NCI-H526 (cell line): ENCODE results near the gene NRSN2.

Experiments used
- DNase-seq, 2 experiments: peaks; one replicate each; lab custom pipeline; 2025; lab: John Stamatoyannopoulos, UW

NRSN2 gene, protein sequence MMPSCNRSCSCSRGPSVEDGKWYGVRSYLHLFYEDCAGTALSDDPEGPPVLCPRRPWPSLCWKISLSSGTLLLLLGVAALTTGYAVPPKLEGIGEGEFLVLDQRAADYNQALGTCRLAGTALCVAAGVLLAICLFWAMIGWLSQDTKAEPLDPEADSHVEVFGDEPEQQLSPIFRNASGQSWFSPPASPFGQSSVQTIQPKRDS

GRCh38 chr20:346640-347316 lies at the start of gene NRSN2:
Gene NRSN2, plus strand, starts transcription at chr20:347111. Its CDS starts 2,533 bp downstream, at chr20:349644.
- peak; percentile 67 to 83 for DNase-seq

DNA sequence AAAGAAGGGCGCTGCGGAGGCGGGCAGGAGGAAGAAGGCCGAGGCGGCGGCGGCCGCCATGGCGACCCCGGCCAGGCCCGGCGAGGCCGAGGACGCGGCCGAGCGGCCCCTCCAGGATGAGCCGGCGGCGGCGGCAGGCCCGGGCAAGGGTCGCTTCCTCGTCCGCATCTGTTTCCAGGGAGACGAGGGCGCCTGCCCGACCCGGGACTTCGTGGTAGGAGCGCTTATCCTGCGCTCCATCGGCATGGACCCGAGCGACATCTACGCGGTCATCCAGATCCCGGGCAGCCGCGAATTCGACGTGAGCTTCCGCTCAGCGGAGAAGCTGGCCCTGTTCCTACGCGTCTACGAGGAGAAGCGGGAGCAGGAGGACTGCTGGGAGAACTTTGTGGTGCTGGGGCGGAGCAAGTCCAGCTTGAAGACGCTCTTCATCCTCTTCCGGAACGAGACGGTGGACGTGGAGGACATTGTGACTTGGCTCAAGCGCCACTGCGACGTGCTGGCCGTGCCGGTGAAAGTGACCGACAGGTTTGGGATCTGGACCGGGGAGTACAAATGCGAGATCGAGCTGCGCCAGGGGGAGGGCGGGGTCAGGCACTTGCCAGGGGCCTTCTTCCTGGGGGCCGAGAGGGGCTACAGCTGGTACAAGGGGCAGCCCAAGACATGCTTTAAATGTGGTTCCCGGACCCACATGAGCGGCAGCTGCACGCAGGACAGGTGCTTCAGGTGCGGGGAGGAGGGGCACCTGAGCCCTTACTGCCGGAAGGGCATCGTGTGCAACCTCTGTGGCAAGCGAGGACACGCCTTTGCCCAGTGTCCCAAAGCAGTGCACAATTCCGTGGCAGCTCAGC lies 48.8 kb upstream of the NRSN2 start:
- peak; percentile 69 to 89 for DNase-seq

- DNase-seq, result no peak
These were observed 48.0 kb upstream of the NRSN2 start for GRCh38 chr20:298776-299391.

DNA sequence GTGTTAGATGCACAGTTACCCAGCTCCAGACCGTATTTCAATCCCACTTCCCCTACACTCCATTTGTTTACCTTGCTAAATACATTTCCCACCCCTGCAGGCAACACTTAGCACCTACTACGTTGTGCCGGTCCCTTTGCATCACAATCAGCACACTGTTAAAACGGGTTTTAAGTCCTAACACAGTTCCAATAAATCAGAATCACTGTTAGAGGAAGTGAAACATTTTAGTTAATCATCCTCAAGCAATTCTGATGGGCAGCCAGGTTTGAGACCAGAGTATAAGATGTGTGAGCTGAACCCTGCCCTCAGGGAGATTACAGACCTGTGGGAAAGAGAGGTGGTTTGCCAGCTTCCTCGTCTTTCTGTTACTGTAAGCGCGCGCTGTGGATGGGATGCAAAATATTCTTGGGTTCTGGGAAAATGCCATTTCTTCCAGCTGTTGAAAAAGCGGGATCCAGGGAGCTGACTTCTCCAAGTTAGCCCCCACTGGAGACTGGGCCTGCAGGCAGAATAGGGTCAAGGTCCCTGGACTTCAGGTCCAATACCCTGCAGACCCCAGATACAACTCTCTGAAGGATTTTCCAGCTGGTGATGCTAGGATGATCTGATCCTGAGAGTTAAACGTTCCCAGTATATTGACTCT lies 46.4 kb upstream of the NRSN2 start:
- DNase-seq, result no peak

- no peak for DNase-seq
These were observed 44.7 kb upstream of the NRSN2 start for GRCh38 chr20:301886-302848.

- DNase-seq, result no peak
These were observed 41.2 kb upstream of the NRSN2 start for GRCh38 chr20:305745-306144.

DNA sequence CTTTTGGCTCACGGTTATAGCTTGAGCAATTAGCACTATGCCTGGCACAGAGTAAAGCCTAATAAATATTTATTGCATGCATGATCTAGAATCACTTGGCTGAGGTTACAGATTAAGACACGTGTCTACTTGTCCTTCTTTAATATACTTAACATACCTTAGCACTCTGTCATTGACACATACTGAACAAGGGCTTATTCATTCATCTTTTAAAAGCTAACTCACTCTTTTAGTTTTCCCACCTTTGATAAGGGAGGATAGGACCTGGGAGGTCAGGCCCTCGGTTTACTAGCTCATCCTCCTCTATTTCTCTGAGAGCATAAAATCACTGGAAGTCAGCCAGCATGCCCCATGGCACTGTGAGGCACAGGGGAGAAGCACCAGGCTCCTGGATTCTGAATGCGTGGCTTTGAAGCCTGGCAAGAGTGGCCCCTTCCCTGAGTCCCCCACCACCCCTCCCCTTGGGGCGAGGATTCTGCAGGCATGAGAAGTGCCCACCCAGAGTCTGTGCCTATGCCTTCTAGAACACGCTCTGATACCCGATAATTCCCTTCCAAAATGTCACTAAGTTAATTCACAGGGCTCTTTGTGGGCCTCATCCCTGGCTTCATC lies 38.4 kb upstream of the NRSN2 start:
- DNase-seq, result no peak

GRCh38 chr20:309306-309840 lies 37.5 kb upstream of the NRSN2 start:
- no peak for DNase-seq

GRCh38 chr20:309841-310644 lies 36.9 kb upstream of the NRSN2 start:
- peak; percentile 93 to 98 for DNase-seq

GRCh38 chr20:310645-311044 lies 36.3 kb upstream of the NRSN2 start:
- DNase-seq, result no peak

DNA sequence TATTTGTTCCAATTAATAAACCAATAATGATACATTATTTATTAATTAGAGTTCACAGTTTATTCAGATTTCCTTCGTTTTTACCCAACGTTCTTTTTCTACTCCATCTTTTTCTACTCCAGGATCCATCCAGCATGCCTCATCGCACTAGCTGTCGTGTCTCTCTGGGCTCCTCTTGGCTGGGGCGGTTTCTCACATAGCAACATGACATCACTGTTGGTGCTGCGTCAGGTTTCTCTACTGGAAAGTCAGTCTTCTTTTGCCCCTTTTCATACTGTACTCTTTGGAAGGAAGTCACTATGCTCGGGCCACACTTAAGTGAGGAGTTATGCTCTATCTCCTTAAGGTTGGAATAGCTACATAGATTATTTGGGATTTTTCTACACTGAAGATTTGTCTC lies 35.3 kb upstream of the NRSN2 start:
- DNase-seq, result no peak

DNA sequence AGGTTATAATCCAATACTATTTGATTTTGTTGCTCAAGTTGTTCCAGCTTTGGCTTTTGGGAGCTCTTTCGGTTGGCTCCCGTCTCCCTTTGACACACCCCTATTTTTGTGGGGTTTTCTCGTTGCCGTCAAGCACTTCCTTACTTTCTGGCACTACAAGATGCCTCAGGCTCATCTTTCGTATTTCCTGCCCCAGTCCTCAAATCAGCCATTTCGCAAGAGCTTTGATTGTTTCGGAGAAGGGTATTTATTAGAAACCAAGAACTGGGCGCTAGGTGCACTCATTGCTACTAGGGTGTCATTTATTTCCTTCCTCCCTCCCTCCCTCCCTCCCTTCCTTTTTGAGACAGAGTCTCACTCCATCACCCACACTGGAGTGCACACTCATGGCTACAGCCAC lies 34.8 kb upstream of the NRSN2 start:
- DNase-seq, result no peak

DNA sequence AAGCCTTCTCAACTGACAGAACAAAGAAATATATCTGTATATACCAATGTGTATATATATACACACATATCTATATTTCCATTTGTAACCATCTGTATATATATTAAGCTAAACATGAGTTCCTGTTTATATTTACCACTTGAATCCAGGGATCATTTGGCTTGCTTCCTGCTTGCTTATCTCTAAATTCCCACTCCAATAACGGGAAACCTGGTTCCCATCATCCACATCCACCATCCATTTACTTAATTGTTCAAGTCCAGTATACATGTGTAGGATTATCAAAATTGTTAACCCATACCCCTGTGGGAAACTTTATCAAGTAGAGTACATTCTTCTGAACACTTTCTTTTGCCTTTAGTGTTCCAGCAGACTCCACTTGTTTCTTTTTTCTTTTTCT lies 34.0 kb upstream of the NRSN2 start:
- no peak for DNase-seq

DNA sequence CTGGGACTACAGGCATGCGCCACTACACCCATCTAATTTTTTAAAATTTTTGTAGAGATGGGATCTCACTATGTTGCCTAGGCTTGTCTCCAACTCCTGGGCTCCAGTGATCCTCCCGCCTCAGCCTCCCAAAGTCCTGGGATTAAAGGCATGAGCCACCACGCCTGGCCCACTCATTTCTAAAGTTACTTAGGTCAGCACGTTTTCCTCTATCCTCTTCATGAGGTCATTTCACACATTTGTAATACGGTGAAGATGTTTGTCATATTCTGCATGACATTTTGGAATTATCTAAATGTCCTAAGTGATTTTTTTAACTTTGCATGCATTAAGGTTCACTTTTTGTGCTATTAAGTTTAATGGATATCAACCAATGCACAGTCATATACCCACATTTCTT lies 33.5 kb upstream of the NRSN2 start:
- DNase-seq, result no peak

- no peak for DNase-seq
These were observed 33.0 kb upstream of the NRSN2 start for GRCh38 chr20:313948-314347.

- DNase-seq, result no peak
These were observed 30.4 kb upstream of the NRSN2 start for GRCh38 chr20:316316-317068.

DNA sequence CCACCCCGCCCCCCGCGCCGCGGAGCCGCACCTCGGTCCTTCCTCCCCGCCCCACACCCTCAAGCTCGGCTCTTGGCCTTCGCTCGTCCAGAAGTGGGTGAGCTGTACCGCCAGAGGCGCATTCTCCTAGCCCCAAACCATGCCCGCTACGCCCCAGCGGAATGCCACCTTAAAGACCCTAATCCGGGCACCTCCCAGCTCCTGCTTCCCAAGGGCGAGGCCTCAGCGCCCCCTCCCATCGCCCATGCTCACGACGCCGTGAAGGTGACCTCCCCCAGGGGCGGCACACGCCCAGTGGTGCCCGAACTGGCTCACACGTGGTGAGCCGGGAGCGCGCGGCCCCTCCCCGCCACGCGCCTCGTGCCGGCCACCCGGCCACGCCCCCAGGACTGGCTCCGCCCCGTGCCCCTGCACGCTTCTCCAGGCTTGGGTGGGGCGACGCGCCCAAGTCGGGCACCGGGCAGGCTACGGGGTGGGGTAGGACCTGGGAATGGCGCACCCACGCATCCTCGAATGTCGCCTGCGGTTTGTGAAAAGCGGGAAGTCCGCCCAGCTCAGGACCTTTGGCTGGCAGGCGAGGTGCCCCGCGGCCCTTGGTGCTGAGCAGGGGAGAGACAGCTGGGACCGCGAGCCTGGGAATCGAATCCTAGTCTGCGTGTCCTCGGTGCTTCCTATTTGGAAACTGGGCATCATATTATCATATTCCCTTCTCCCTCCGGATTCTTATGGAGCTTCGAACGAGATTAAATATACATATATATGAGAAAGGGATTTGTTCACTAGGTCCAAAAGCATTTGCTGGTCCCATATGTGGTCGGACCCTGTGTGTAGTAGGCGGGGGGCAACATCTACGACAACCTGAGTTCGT lies 22.5 kb upstream of the NRSN2 start:
- peak; percentile 90 to 98 for DNase-seq
